WTC11 (cell line): ENCODE measurements around the gene PROSER3. TPM values are rescaled to one million over a fixed set of nuclear protein-coding genes. Genes with fewer than 3 reads are reported as not detected.

ENCODE experiments used
- CBFB ChIP-seq: sonication (generic); formaldehyde crosslinking; IDR thresholded peaks from 2 replicates; pipeline ENCODE4 v1.8.1; 2022; ENCODE audit warnings: mild to moderate bottlenecking, low read depth, missing genetic modification reagents
- CTCF ChIP-seq: fragments of 200-600 bp; IDR thresholded peaks from 2 replicates; pipeline ENCODE4 v1.8.0; 2022; ENCODE audit warnings: antibody characterized with exemption
- E2F1 ChIP-seq: sonication (generic); formaldehyde crosslinking; IDR thresholded peaks from 2 replicates; pipeline ENCODE4 v1.8.0; 2022; ENCODE audit warnings: mild to moderate bottlenecking, missing genetic modification reagents
- ELF4 ChIP-seq: sonication (generic); formaldehyde crosslinking; IDR thresholded peaks from 2 replicates; pipeline ENCODE4 v1.8.1; 2022; ENCODE audit warnings: low read depth, mild to moderate bottlenecking, moderate library complexity, missing genetic modification reagents
- ESRRA ChIP-seq: sonication (generic); formaldehyde crosslinking; IDR thresholded peaks from 2 replicates; pipeline ENCODE4 v1.8.1; 2022; ENCODE audit warnings: mild to moderate bottlenecking, missing genetic modification reagents, borderline replicate concordance
- ETV6 ChIP-seq: sonication (generic); formaldehyde crosslinking; IDR thresholded peaks from 2 replicates; pipeline ENCODE4 v1.8.1; 2022; ENCODE audit warnings: mild to moderate bottlenecking, missing genetic modification reagents
- FOXJ3 ChIP-seq: sonication (generic); formaldehyde crosslinking; IDR thresholded peaks from 2 replicates; pipeline ENCODE4 v1.9.0; 2021; ENCODE audit warnings: missing genetic modification reagents, mild to moderate bottlenecking, borderline replicate concordance
- FOXP1 ChIP-seq: sonication (generic); formaldehyde crosslinking; IDR thresholded peaks from 2 replicates; pipeline ENCODE4 v1.8.0; 2022; ENCODE audit warnings: missing genetic modification reagents, mild to moderate bottlenecking, moderate library complexity, borderline replicate concordance
- HMGA2 ChIP-seq: fragments of 250-450 bp; sonication (Bioruptor Pico); IDR thresholded peaks from 2 replicates; pipeline ENCODE4 v1.4.0; 2021; ENCODE audit warnings: mild to moderate bottlenecking, moderate library complexity
- HMGXB4 ChIP-seq: sonication (generic); formaldehyde crosslinking; IDR thresholded peaks from 2 replicates; pipeline ENCODE4 v1.8.1; 2023; ENCODE audit warnings: mild to moderate bottlenecking, moderate library complexity, missing genetic modification reagents
- IRF2 ChIP-seq: sonication (generic); formaldehyde crosslinking; IDR thresholded peaks from 2 replicates; pipeline ENCODE4 v1.8.0; 2022; ENCODE audit warnings: low read depth, missing genetic modification reagents, borderline replicate concordance
- NR1H2 ChIP-seq: sonication (generic); formaldehyde crosslinking; IDR thresholded peaks from 2 replicates; pipeline ENCODE4 v1.9.0; 2021; ENCODE audit warnings: mild to moderate bottlenecking, moderate library complexity, missing genetic modification reagents
- NR2C2 ChIP-seq: sonication (generic); formaldehyde crosslinking; IDR thresholded peaks from 2 replicates; pipeline ENCODE4 v1.8.0; 2022; ENCODE audit warnings: mild to moderate bottlenecking, missing genetic modification reagents
- RORB ChIP-seq: fragments of 250-450 bp; sonication (Bioruptor Pico); IDR thresholded peaks from 2 replicates; pipeline ENCODE4 v1.9.0; 2021; ENCODE audit warnings: mild to moderate bottlenecking
- TEAD1 ChIP-seq: sonication (generic); formaldehyde crosslinking; IDR thresholded peaks from 2 replicates; pipeline ENCODE4 v1.8.0; 2022; ENCODE audit warnings: mild to moderate bottlenecking, missing genetic modification reagents
- TEAD4 ChIP-seq: sonication (generic); formaldehyde crosslinking; IDR thresholded peaks from 2 replicates; pipeline ENCODE4 v1.8.0; 2022; ENCODE audit warnings: mild to moderate bottlenecking, missing genetic modification reagents
- TP53 ChIP-seq: sonication (generic); formaldehyde crosslinking; IDR thresholded peaks from 2 replicates; pipeline ENCODE4 v1.8.1; 2023; ENCODE audit warnings: mild to moderate bottlenecking, missing genetic modification reagents
- ZBTB21 ChIP-seq: sonication (generic); formaldehyde crosslinking; IDR thresholded peaks from 2 replicates; pipeline ENCODE4 v1.8.1; 2023; ENCODE audit warnings: mild to moderate bottlenecking, missing genetic modification reagents, borderline replicate concordance
- ZBTB43 ChIP-seq: sonication (generic); formaldehyde crosslinking; IDR thresholded peaks from 2 replicates; pipeline ENCODE4 v1.8.1; 2023; ENCODE audit warnings: mild to moderate bottlenecking, missing genetic modification reagents
- ZMAT4 ChIP-seq: fragments of 250-450 bp; sonication (Bioruptor Pico); IDR thresholded peaks from 2 replicates; pipeline ENCODE4 v1.9.0; 2021; ENCODE audit warnings: mild to moderate bottlenecking
- ZNF138 ChIP-seq: sonication (generic); formaldehyde crosslinking; conservative IDR thresholded peaks from 2 replicates; pipeline ENCODE4 v1.8.1; 2022; ENCODE audit warnings: mild to moderate bottlenecking, moderate library complexity, missing genetic modification reagents
- ZNF219 ChIP-seq: sonication (generic); formaldehyde crosslinking; IDR thresholded peaks from 2 replicates; pipeline ENCODE4 v1.8.0; 2023; ENCODE audit warnings: missing genetic modification reagents, mild to moderate bottlenecking, borderline replicate concordance
- ZNF232 ChIP-seq: sonication (generic); formaldehyde crosslinking; IDR thresholded peaks from 2 replicates; pipeline ENCODE4 v1.8.0; 2022; ENCODE audit warnings: mild to moderate bottlenecking, missing genetic modification reagents
- total RNA-seq: library from RNA; stranded (reverse); gene quantifications from 3 replicates; pipeline ENCODE4 v1.2.3, GENCODE V29; 2021
- TF ChIP-seq, protein P1 (sequence below): fragments of 250-450 bp; sonication (Bioruptor Pico); conservative IDR thresholded peaks from 2 replicates; pipeline ENCODE4 v1.9.0; 2021; ENCODE audit warnings: mild to moderate bottlenecking
- TF ChIP-seq, protein P2 (sequence below): sonication (generic); formaldehyde crosslinking; IDR thresholded peaks from 2 replicates; pipeline ENCODE4 v1.8.1; 2022; ENCODE audit warnings: missing genetic modification reagents, borderline replicate concordance
- TF ChIP-seq, protein P3 (sequence below): sonication (generic); formaldehyde crosslinking; IDR thresholded peaks from 2 replicates; pipeline ENCODE4 v1.8.1; 2022; ENCODE audit warnings: mild to moderate bottlenecking, missing genetic modification reagents, moderate library complexity, borderline replicate concordance

Gene PROSER3
- total RNA-seq, 1 experiment from 2014 or later, result 32.9 TPM

DNA sequence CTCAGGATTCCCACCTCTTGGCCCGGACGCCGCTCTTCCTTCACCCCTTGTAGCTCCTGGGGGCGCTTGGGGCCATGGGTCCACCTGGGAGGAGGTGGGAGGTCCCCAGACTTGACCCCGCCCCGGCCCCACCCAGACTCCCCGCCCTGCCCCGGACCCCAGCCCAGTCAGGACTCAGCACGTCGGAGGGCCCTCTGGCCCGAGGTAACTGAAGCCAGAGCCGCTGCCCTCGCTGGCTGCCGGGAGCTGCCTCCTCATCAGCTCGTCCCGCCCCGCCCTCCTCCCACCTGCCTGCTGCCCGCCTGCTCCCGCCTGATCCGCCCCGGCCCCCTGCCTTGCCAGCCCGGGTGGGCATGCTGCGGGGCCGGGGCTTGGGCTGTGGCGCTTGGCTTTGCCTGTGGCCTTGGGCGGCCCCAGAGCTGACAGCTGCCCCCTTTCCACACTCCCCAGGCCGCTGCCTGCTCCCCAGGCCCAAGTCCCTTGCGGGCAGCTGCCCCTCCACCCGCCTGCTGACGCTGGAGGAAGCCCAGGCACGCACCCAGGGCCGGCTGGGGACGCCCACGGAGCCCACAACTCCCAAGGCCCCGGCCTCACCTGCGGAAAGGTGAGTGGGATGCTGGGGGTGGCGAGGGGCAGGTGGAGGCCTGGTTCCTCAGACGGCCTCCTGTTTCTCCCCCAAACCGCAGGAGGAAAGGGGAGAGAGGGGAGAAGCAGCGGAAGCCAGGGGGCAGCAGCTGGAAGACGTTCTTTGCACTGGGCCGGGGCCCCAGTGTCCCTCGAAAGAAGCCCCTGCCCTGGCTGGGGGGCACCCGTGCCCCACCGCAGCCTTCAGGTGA is 26.7 kb downstream of the PROSER3 start (continued):
- no peak for TF ChIP-seq E2F1 (CRISPR knock-in tag)
- TF ChIP-seq ESRRA (CRISPR knock-in tag), result no peak
- no peak for TF ChIP-seq ZBTB21 (CRISPR knock-in tag)
- TF ChIP-seq IRF2, result no peak
- no peak for TF ChIP-seq ZNF232 (CRISPR knock-in tag)
- TF ChIP-seq CTCF, result no peak
- TF ChIP-seq CBFB (CRISPR knock-in tag), result no peak
- TF ChIP-seq TEAD4 (CRISPR knock-in tag), result no peak
- TF ChIP-seq ZBTB43 (CRISPR knock-in tag), result no peak
- TF ChIP-seq HMGA2 (CRISPR knock-in tag), result no peak
- TF ChIP-seq, protein P1, sequence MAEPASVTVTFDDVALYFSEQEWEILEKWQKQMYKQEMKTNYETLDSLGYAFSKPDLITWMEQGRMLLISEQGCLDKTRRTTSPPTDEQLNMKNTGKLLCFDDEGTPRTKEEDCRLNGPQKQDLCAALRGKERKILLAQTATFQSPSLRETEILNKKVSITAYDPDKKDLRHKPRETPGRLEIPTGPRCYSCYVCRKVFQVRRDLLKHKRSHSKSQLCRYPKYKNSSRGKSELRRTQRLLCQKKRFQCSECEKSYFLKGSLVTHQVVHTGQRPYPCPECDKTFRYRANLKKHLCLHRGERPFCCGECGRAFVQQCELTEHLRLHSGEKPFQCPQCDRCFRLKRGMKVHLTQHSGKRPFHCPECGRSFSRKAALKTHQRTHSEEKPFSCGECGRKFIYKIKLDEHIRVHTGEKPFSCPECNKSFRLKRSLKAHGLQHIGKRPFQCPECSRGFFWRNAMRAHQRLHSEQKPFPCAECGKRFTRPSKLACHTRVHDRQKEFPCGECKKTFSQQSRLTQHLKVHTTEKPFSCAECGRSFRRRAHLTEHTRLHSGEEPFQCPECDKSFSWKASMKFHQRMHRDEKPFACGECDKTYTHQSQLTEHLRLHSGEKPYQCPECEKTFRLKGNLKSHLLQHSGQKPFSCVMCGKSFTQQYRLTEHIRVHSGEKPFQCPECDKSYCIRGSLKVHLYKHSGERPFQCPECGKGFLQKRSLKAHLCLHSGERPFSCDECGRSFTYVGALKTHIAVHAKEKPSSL (CRISPR knock-in tag), result no peak
- TF ChIP-seq RORB (CRISPR knock-in tag), result no peak
- TF ChIP-seq ELF4 (CRISPR knock-in tag), result no peak
- TF ChIP-seq HMGXB4, result peak; percentile 74
- no peak for TF ChIP-seq FOXJ3 (CRISPR knock-in tag)
- TF ChIP-seq ETV6 (CRISPR knock-in tag), result no peak
- TF ChIP-seq NR2C2 (CRISPR knock-in tag), result no peak
- no peak for TF ChIP-seq ZNF219 (CRISPR knock-in tag)
- no peak for TF ChIP-seq ZNF138 (CRISPR knock-in tag)
- TF ChIP-seq NR1H2 (CRISPR knock-in tag), result no peak
- TF ChIP-seq TP53 (CRISPR knock-in tag), result 0 out of 2 replicates have a peak, but pooled peaks have one; percentile 35
- peak; percentile 33; the same call in 1 of the 2 replicates for TF ChIP-seq FOXP1 (CRISPR knock-in tag)
- TF ChIP-seq TEAD1 (CRISPR knock-in tag), result no peak
- TF ChIP-seq, protein P2, sequence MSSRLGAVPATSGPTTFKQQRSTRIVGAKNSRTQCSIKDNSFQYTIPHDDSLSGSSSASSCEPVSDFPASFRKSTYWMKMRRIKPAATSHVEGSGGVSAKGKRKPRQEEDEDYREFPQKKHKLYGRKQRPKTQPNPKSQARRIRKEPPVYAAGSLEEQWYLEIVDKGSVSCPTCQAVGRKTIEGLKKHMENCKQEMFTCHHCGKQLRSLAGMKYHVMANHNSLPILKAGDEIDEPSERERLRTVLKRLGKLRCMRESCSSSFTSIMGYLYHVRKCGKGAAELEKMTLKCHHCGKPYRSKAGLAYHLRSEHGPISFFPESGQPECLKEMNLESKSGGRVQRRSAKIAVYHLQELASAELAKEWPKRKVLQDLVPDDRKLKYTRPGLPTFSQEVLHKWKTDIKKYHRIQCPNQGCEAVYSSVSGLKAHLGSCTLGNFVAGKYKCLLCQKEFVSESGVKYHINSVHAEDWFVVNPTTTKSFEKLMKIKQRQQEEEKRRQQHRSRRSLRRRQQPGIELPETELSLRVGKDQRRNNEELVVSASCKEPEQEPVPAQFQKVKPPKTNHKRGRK (CRISPR knock-in tag), result no peak
- TF ChIP-seq ZMAT4 (CRISPR knock-in tag), result no peak
- TF ChIP-seq, protein P3, sequence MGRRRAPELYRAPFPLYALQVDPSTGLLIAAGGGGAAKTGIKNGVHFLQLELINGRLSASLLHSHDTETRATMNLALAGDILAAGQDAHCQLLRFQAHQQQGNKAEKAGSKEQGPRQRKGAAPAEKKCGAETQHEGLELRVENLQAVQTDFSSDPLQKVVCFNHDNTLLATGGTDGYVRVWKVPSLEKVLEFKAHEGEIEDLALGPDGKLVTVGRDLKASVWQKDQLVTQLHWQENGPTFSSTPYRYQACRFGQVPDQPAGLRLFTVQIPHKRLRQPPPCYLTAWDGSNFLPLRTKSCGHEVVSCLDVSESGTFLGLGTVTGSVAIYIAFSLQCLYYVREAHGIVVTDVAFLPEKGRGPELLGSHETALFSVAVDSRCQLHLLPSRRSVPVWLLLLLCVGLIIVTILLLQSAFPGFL (CRISPR knock-in tag), result no peak
